ENCODE data around the gene SCAMP1.

SCAMP1 gene

DNA sequence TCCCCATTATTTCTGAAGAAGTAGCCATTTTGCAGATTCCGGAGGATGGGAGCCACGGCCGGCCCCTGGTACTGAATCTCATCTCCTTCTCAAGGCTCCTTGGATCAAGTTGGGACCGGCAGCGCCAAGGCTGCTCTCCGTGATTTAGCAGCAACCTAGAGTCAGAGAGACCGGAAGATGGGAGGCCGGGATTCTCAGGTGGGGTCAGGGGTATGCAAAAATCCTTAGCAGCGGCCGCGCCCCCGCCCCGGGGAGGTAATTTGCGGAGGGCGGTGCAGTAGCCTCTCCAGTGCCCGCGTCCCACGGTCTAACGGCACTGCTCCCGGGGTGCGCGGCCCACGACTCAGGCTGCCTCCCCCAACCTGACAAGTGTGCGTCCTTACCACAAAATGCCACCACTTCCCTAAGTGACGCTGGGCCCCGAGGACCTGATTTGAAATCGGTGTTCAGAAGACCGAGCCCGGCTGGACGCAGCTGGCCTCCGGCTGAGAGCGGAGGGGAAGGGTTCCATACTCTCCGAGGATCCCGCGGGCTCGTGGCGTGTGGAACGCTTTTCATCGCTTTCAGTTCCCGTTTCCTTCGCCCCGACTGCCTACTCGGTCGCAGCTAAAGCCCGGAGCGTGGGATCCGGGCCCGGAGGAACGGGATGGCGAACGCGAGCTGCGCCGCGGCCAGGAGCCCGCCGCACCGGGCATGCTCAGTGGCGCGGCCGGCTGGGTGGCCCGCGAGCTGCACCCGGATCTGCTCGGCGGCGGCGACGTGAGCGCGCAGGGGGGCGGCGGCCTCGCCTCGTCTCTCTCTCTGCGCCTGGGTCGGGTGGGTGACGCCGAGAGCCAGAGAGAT is at the start of gene SCAMP1:
Gene SCAMP1 (plus strand): TSS at position 787 of the 843 bp plus-strand sequence. CDS start 55 bp downstream, at position 842.
- Histone ChIP-seq H3K4me1 (ENCODE audit: control insufficient read depth, insufficient read depth, low read length) (peaks cover 3% of the 10 kb centered on the region; the same call in 1 of the 2 replicates), H3K4me3 (ENCODE audit: low read depth, low read length) (peak within 1 kb of the TSS; percentile 99), H3K9ac (ENCODE audit: low read length) (peak within 1 kb of the TSS; percentile 98), H3K9me3 (ENCODE audit: control insufficient read depth, insufficient read depth, low read depth, low read length) (no peaks in the 10 kb centered on the region), H3K27ac (ENCODE audit: low read depth, low read length) (peak within 1 kb of the TSS; percentile 91), H3K36me3 (ENCODE audit: control insufficient read depth, insufficient read depth, low read length) (no peaks in the 10 kb centered on the region), H3K27me3 (ENCODE audit: control insufficient read depth, insufficient read depth, low read length) (no peaks in the 10 kb centered on the region)

- H3K4me1 ChIP-seq (ENCODE audit: control insufficient read depth, insufficient read depth, low read length): peaks cover 4% of the 10 kb centered on the region; the same call in 1 of the 2 replicates
- no peaks in the 10 kb centered on the region for H3K36me3 ChIP-seq (ENCODE audit: control insufficient read depth, insufficient read depth, low read length)
- H3K27me3 ChIP-seq (ENCODE audit: control insufficient read depth, insufficient read depth, low read length): no peaks in the 10 kb centered on the region
- H3K27ac ChIP-seq (ENCODE audit: low read depth, low read length): no peak overlapping the region
- no peak overlapping the region for H3K4me3 ChIP-seq (ENCODE audit: low read depth, low read length)
- peaks cover 3% of the 10 kb centered on the region; the same call in 1 of the 2 replicates for H3K9me3 ChIP-seq (ENCODE audit: control insufficient read depth, insufficient read depth, low read depth, low read length)
- no peak overlapping the region for H3K9ac ChIP-seq (ENCODE audit: low read length)
Observed at GRCh38 chr5:78317515-78317914, 42.9 kb upstream of the SCAMP1 start.

GRCh38 chr5:78318337-78318736 is 42.1 kb upstream of the SCAMP1 start:
- Histone ChIP-seq H3K36me3 (ENCODE audit: control insufficient read depth, insufficient read depth, low read length) (no peaks in the 10 kb centered on the region), H3K4me1 (ENCODE audit: control insufficient read depth, insufficient read depth, low read length) (peaks cover 4% of the 10 kb centered on the region; the same call in 1 of the 2 replicates), H3K9ac (ENCODE audit: low read length) (no peak overlapping the region), H3K9me3 (ENCODE audit: control insufficient read depth, insufficient read depth, low read depth, low read length) (peaks cover 3% of the 10 kb centered on the region; the same call in 1 of the 2 replicates), H3K27me3 (ENCODE audit: control insufficient read depth, insufficient read depth, low read length) (no peaks in the 10 kb centered on the region), H3K4me3 (ENCODE audit: low read depth, low read length) (no peak overlapping the region), H3K27ac (ENCODE audit: low read depth, low read length) (no peak overlapping the region)

DNA sequence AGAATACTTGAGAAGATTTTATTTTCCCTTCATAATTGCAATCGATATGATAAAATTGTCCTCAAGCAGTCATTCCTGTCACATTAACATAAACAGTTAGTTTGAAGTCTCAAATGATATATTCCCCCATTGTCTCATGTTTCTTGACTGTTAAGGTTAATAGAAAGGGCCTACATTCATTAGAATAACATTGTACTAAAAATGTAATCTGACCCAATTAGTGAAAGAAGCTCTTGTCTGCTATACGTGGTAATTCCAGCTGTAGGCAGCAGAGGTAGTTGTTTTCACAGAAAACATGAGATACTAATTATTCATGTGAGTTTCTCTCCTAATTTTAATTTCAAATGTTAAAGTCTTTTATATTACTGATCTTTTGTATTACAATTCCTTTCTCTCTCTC is 40.0 kb upstream of the SCAMP1 start:
- Histone ChIP-seq H3K9me3 (ENCODE audit: control insufficient read depth, insufficient read depth, low read depth, low read length) (no peaks in the 10 kb centered on the region), H3K4me3 (ENCODE audit: low read depth, low read length) (no peak overlapping the region), H3K27me3 (ENCODE audit: control insufficient read depth, insufficient read depth, low read length) (no peaks in the 10 kb centered on the region), H3K36me3 (ENCODE audit: control insufficient read depth, insufficient read depth, low read length) (no peaks in the 10 kb centered on the region), H3K4me1 (ENCODE audit: control insufficient read depth, insufficient read depth, low read length) (peaks cover 4% of the 10 kb centered on the region; the same call in 1 of the 2 replicates), H3K9ac (ENCODE audit: low read length) (no peak overlapping the region), H3K27ac (ENCODE audit: low read depth, low read length) (no peak overlapping the region)

DNA sequence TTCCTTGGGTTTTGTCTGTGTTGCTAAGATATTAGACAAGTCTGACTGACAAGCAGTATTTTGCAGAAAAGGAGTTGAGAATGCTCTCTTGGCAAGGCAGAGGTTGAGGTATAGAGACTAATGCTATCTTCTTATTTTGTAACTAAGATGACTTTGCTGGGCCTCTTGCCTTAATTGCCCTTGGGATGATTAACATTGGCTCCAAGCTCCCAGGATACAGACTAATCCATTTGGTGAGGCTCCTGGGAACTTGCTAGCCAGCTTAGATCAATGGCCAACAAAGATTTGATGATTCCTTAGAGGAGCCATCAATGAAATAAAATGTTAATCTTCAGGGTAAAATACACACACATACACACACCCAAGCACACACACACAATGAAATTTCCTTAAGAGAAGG is 37.2 kb upstream of the SCAMP1 start:
- peaks cover 6% of the 10 kb centered on the region for H3K4me1 ChIP-seq (ENCODE audit: control insufficient read depth, insufficient read depth, low read length)
- H3K4me3 ChIP-seq (ENCODE audit: low read depth, low read length): no peak overlapping the region
- H3K9ac ChIP-seq (ENCODE audit: low read length): no peak overlapping the region
- no peak overlapping the region for H3K27ac ChIP-seq (ENCODE audit: low read depth, low read length)
- no peaks in the 10 kb centered on the region for H3K36me3 ChIP-seq (ENCODE audit: control insufficient read depth, insufficient read depth, low read length)
- H3K27me3 ChIP-seq (ENCODE audit: control insufficient read depth, insufficient read depth, low read length): no peaks in the 10 kb centered on the region
- no peaks in the 10 kb centered on the region for H3K9me3 ChIP-seq (ENCODE audit: control insufficient read depth, insufficient read depth, low read depth, low read length)

DNA sequence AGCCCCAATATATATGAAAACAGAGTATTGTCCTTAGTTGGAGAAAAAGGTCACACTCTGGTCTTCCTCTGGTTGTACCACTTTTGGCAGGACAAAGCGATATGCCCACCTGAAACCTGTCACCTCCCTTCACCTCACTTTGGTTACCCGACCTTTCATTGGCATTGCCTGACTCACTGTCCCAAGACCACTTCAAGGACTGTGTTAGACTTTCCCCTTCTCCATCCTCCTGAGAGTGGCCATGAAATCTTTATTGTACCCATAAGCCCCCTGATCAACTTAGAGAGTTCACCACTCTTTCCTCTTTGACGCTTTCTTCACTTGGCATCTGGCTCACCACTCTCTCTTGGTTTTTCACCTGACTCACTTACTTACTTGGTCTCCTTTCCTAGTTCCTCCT is 33.5 kb upstream of the SCAMP1 start:
- H3K4me1 ChIP-seq (ENCODE audit: control insufficient read depth, insufficient read depth, low read length): peaks cover 13% of the 10 kb centered on the region
- H3K9me3 ChIP-seq (ENCODE audit: control insufficient read depth, insufficient read depth, low read depth, low read length): no peaks in the 10 kb centered on the region
- H3K4me3 ChIP-seq (ENCODE audit: low read depth, low read length): no peak overlapping the region

GRCh38 chr5:78327761-78328510 is 32.5 kb upstream of the SCAMP1 start:
- no peaks in the 10 kb centered on the region for H3K9me3 ChIP-seq (ENCODE audit: control insufficient read depth, insufficient read depth, low read depth, low read length)
- H3K27me3 ChIP-seq (ENCODE audit: control insufficient read depth, insufficient read depth, low read length): no peaks in the 10 kb centered on the region
- H3K4me1 ChIP-seq (ENCODE audit: control insufficient read depth, insufficient read depth, low read length): peaks cover 13% of the 10 kb centered on the region
- H3K27ac ChIP-seq (ENCODE audit: low read depth, low read length): no peak overlapping the region
- no peaks in the 10 kb centered on the region for H3K36me3 ChIP-seq (ENCODE audit: control insufficient read depth, insufficient read depth, low read length)
- no peak overlapping the region for H3K4me3 ChIP-seq (ENCODE audit: low read depth, low read length)
- H3K9ac ChIP-seq (ENCODE audit: low read length): no peak overlapping the region

More for the DNA sequence above, 33.5 kb upstream of the SCAMP1 start:
- Histone ChIP-seq H3K36me3 (ENCODE audit: control insufficient read depth, insufficient read depth, low read length) (no peaks in the 10 kb centered on the region), H3K27ac (ENCODE audit: low read depth, low read length) (no peak overlapping the region), H3K9ac (ENCODE audit: low read length) (no peak overlapping the region), H3K27me3 (ENCODE audit: control insufficient read depth, insufficient read depth, low read length) (no peaks in the 10 kb centered on the region)

- Histone ChIP-seq H3K9me3 (ENCODE audit: control insufficient read depth, insufficient read depth, low read depth, low read length) (no peaks in the 10 kb centered on the region), H3K4me1 (ENCODE audit: control insufficient read depth, insufficient read depth, low read length) (peaks cover 13% of the 10 kb centered on the region), H3K9ac (ENCODE audit: low read length) (no peak overlapping the region), H3K27me3 (ENCODE audit: control insufficient read depth, insufficient read depth, low read length) (no peaks in the 10 kb centered on the region), H3K4me3 (ENCODE audit: low read depth, low read length) (no peak overlapping the region), H3K27ac (ENCODE audit: low read depth, low read length) (no peak overlapping the region), H3K36me3 (ENCODE audit: control insufficient read depth, insufficient read depth, low read length) (no peaks in the 10 kb centered on the region)
Observed at GRCh38 chr5:78328585-78329173, 31.7 kb upstream of the SCAMP1 start.

GRCh38 chr5:78331523-78332080 is 28.8 kb upstream of the SCAMP1 start:
- Histone ChIP-seq H3K9me3 (ENCODE audit: control insufficient read depth, insufficient read depth, low read depth, low read length) (no peaks in the 10 kb centered on the region), H3K4me3 (ENCODE audit: low read depth, low read length) (no peak overlapping the region), H3K4me1 (ENCODE audit: control insufficient read depth, insufficient read depth, low read length) (peaks cover 16% of the 10 kb centered on the region), H3K27ac (ENCODE audit: low read depth, low read length) (no peak overlapping the region), H3K27me3 (ENCODE audit: control insufficient read depth, insufficient read depth, low read length) (no peaks in the 10 kb centered on the region), H3K9ac (ENCODE audit: low read length) (no peak overlapping the region), H3K36me3 (ENCODE audit: control insufficient read depth, insufficient read depth, low read length) (no peaks in the 10 kb centered on the region)

GRCh38 chr5:78334811-78335210 is 25.6 kb upstream of the SCAMP1 start:
- Histone ChIP-seq H3K4me1 (ENCODE audit: control insufficient read depth, insufficient read depth, low read length) (peaks cover 3% of the 10 kb centered on the region; the same call in 1 of the 2 replicates), H3K9me3 (ENCODE audit: control insufficient read depth, insufficient read depth, low read depth, low read length) (peaks cover 17% of the 10 kb centered on the region), H3K27me3 (ENCODE audit: control insufficient read depth, insufficient read depth, low read length) (peaks cover 5% of the 10 kb centered on the region; the same call in 1 of the 2 replicates), H3K9ac (ENCODE audit: low read length) (no peak overlapping the region), H3K4me3 (ENCODE audit: low read depth, low read length) (no peak overlapping the region), H3K27ac (ENCODE audit: low read depth, low read length) (no peak overlapping the region), H3K36me3 (ENCODE audit: control insufficient read depth, insufficient read depth, low read length) (no peaks in the 10 kb centered on the region)

All from HUES6 (cell line).